Measurements from ENCODE around the gene ELP2.
A peak's percentile ranks its signal among the peaks of the same experiment; 100 is the strongest.
"Not testable (repeated sequence)": the region's sequence is repeated elsewhere in the genome, so short reads cannot be mapped to it uniquely, and the experiment has no call there.

ELP2 gene

DNA sequence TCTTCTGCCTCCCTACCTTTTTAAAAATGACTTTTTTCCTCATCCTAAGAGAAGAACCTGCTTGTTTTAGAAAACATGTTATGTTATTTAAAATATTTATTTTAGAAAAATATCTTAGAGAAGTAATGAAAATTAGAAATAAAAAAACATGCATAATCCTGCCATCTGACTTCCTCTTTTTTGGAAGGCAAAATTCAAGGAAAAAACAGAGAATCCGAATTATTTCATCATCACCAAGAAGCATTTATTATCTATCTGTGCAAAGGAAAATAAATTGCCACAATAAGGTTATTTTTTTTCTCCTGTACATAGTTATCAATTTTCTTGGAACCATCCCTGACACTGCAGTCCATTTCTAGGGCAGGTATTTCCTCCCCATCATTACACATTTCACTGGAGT, 15.0 kb upstream of the ELP2 start:
- TF ChIP-seq, protein P1, sequence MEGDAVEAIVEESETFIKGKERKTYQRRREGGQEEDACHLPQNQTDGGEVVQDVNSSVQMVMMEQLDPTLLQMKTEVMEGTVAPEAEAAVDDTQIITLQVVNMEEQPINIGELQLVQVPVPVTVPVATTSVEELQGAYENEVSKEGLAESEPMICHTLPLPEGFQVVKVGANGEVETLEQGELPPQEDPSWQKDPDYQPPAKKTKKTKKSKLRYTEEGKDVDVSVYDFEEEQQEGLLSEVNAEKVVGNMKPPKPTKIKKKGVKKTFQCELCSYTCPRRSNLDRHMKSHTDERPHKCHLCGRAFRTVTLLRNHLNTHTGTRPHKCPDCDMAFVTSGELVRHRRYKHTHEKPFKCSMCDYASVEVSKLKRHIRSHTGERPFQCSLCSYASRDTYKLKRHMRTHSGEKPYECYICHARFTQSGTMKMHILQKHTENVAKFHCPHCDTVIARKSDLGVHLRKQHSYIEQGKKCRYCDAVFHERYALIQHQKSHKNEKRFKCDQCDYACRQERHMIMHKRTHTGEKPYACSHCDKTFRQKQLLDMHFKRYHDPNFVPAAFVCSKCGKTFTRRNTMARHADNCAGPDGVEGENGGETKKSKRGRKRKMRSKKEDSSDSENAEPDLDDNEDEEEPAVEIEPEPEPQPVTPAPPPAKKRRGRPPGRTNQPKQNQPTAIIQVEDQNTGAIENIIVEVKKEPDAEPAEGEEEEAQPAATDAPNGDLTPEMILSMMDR (conservative IDR thresholded peaks at IDR 0.05; ENCODE audit: control insufficient read depth, insufficient read depth, low read depth, low read length) = no peak
- DNase-seq (ENCODE audit: low read depth) = no peak
- H3K4me3 ChIP-seq (ENCODE audit: control insufficient read depth, low read depth, low read length) = no peak overlapping the region

DNA sequence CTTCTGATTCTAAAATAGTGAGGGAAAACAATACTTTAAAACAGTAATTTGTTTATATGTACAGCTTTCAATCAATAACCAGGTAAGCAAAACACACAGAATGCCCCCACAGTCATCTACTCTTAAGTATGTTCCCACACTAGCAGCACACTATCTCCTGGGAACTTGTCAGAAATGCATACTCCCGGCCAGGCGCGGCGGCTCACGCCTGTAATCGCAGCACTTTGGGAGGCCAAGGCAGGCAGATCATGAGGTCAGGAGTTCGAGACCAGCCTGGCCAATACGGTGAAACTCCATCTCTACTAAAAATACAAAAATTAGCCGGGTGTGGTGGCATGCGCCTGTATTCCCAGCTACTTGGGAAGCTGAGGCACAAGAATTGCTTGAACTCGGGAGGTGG, 12.9 kb upstream of the ELP2 start:
- H3K4me3 ChIP-seq (ENCODE audit: control insufficient read depth, low read depth, low read length); DNase-seq (ENCODE audit: low read depth): not testable (repeated sequence)

DNA sequence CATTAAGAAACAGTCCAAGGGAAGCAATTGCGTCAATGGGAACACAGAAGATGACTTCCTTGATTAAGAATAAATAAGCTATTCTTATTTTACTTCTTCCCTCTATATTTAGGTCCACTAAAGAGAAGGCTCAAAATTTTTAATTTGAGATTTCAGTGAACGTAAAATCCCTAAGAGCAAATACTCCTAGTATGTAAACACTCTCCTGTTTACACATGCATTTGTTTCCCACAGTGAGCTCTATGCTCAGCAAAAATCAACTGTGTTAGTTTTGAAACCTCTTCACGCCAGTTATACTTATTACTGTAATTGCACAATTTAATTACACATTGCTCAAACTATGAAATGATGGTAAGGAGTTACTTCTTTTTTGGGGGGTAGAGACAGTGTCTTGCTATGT, 9.4 kb upstream of the ELP2 start:
- TF ChIP-seq, protein P1 (conservative IDR thresholded peaks at IDR 0.05; ENCODE audit: control insufficient read depth, insufficient read depth, low read depth, low read length) = no peak
- DNase-seq (ENCODE audit: low read depth) = no peak
- H3K4me3 ChIP-seq (ENCODE audit: control insufficient read depth, low read depth, low read length) = no peak overlapping the region

DNA sequence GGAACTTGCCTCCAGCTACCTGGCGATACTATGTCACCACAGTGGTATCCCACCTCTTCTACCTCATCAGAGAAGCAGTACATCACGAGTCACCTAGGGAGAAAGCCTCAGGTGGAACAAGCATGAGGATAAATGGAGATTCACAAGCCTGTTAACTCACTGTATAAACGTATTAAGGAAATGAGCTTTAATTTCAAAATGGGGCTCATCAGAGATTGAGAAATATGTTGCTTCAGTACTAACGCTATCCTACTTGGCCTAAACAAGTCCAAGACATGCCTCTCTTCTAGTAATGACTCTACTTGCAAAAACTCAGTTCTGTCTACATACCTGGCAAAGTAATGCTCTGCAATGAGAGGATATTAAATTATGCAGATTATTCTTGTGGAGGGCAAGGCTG, 4.9 kb upstream of the ELP2 start:
- H3K4me3 ChIP-seq (ENCODE audit: control insufficient read depth, low read depth, low read length) = no peak overlapping the region
- TF ChIP-seq, protein P1 (conservative IDR thresholded peaks at IDR 0.05; ENCODE audit: control insufficient read depth, insufficient read depth, low read depth, low read length) = no peak
- DNase-seq (ENCODE audit: low read depth) = no peak

DNA sequence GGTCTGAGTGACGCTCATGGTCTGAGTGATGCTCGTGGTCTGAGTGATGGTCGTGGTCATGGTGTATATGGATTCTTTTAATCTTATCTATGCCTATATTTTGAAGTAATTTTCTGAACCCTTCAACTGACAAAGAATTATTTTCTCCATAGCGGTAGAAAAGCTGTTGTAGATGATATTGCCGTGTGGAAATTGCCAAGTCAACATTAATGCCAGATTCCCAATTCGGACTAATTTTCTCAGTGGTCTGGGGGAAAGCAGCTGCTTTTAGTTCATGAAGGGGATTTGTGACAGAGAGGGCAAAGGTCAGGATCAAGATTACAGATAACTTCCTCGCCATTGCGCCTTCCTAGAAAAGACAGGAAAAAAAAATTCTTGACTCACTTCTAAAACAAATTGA, 3.0 kb upstream of the ELP2 start:
- TF ChIP-seq, protein P1 (conservative IDR thresholded peaks at IDR 0.05; ENCODE audit: control insufficient read depth, insufficient read depth, low read depth, low read length) = no peak
- DNase-seq (ENCODE audit: low read depth) = no peak
- no peak overlapping the region for H3K4me3 ChIP-seq (ENCODE audit: control insufficient read depth, low read depth, low read length)

DNA sequence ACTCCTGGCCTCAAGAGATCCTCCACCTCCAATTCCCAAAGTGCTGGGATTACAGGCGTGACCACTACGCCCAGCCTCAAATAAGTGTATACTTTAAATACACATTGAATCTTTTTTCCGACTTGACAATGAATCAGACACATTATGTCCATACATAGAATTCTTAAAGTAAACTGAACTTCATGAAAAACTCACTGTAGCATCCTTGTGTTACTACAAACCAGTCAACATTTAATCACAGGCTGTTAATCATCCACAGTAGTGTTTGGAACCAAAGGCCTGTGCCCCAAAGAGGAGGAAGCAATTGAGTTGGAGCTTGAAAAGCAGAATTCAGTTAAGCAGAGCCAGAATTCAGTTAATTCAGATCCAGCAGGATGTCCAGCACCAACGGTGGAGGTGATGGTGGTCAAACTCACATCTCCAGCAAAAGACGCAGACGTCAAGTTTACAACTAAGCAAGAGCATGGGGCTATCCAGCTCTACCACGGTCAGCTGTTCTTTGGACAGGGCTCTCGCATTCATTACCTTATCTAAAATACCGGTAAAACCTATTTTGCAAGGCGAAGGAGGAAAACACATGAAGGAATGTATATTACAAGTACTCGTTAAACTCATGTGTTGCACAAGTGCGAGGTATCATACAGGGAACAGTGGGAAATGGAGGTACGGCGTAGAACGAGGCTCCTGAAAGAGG, 1.7 kb upstream of the ELP2 start:
- peak overlapping the region; percentile 98 for H3K4me3 ChIP-seq (ENCODE audit: control insufficient read depth, low read depth, low read length)
- DNase-seq (ENCODE audit: low read depth) = peak; percentile 14
- TF ChIP-seq, protein P1 (conservative IDR thresholded peaks at IDR 0.05; ENCODE audit: control insufficient read depth, insufficient read depth, low read depth, low read length) = no peak

DNA sequence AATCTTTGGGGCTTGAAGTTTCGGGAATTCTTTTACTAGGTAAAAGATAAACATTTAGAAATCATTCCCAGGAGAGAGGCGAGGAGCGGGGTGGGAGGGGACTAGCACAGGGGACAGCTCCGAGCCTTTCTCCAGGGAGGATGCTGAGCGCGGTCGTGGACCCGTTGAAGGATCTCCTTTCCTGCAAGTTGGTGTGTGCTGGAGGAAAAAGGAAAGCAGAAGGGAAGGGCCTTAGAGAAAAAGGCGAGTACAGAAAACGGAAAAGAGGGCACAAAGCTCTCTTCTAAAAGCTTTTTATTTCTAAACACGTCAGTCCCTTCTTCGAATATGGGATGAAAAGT, 1.2 kb upstream of the ELP2 start:
- peak; percentile 27 for DNase-seq (ENCODE audit: low read depth)

More for the DNA sequence above, 1.2 kb upstream of the ELP2 start:
- peak overlapping the region; percentile 98 for H3K4me3 ChIP-seq (ENCODE audit: control insufficient read depth, low read depth, low read length)
- TF ChIP-seq, protein P1 (conservative IDR thresholded peaks at IDR 0.05; ENCODE audit: control insufficient read depth, insufficient read depth, low read depth, low read length) = no peak

All from fibroblast of mammary gland (primary cell).